ENCODE data around the gene FBXL5. TPM values are rescaled to one million over a fixed set of nuclear protein-coding genes. Genes with fewer than 3 reads are reported as not detected.

The FBXL5 gene
- total and polyA plus RNA-seq, 9 of the 15 experiments (the other 6 are each of a cell fraction or from before 2014, with no cell fraction given): 6.0 to 35.2 (median 22.1) TPM

- Histone ChIP-seq H3K4me3 (no peak overlapping the region), H3K4me1 (replicated peaks in 1 of 2; ENCODE audit: control insufficient read depth in 2 of 2, insufficient read depth in 2 of 2, low read length in 2 of 2) (no peaks in the 10 kb centered on the region), H3K9ac (ENCODE audit: insufficient read depth in 1 of 2, low read depth in 2 of 2, low read length in 2 of 2) (no peak overlapping the region), H3K36me3 (ENCODE audit: control insufficient read depth, insufficient read depth, low read length) (peaks cover 46% of the 10 kb centered on the region), H3K27me3 (ENCODE audit: control insufficient read depth in 2 of 2, insufficient read depth in 2 of 2, low read length in 2 of 2) (no peaks in the 10 kb centered on the region), H4K20me1 (replicated peaks; ENCODE audit: control insufficient read depth, insufficient read depth, low read length) (no peaks in the 10 kb centered on the region), H3K4me2 (ENCODE audit: insufficient read depth, low read length) (no peak overlapping the region), H2AFZ (ENCODE audit: low read depth, low read length) (no peak overlapping the region), H3K9me1 (ENCODE audit: control insufficient read depth, insufficient read depth, low read length) (no peaks in the 10 kb centered on the region), H3K27ac (ENCODE audit: extremely low read depth, low read depth, low read length) (no peak overlapping the region), H3K9me3 (replicated peaks; ENCODE audit: control insufficient read depth, insufficient read depth, low read depth, low read length) (no peaks in the 10 kb centered on the region; the same call in 1 of the 2 replicates), H3K79me2 (ENCODE audit: control insufficient read depth, insufficient read depth, low read length) (peaks cover 21% of the 10 kb centered on the region)
- no TSS peak for BruUV-seq (replicated peaks)
- ATAC-seq: no peak
- intact Hi-C loops (cut with micrococcal nuclease): loop anchor here (10.0 kb wide), 1 partner anchor 537 kb away; the partner anchor contains the start of gene TAPT1
- ChIA-PET CTCF (ENCODE audit: low intra/inter-chr PET ratio) (no interaction called here), POLR2A (no interaction called here)
- 82% methylated on average over 5 of the region's 5 CpGs for WGBS (ENCODE audit: insufficient coverage, low coverage, missing lambda C conversion rate)
- DNase-seq (ENCODE audit: extremely low read depth in 1 of 4, low spot score in 3 of 4): no peak
- FAIRE-seq: no peak
- TF ChIP-seq HOMEZ (CRISPR knock-in tag; IDR thresholded peaks at IDR 0.05) (no peak), MCM3 (IDR thresholded peaks at IDR 0.05) (no peak), RCOR1 (IDR thresholded peaks at IDR 0.05; ENCODE audit: borderline replicate concordance in 1 of 2, low read depth in 2 of 2, low read length in 2 of 2) (no peak), ZNF23 (CRISPR knock-in tag; IDR thresholded peaks at IDR 0.05) (no peak), SMARCC2 (IDR thresholded peaks at IDR 0.05; ENCODE audit: low read depth) (no peak), MBD1 (CRISPR knock-in tag; IDR thresholded peaks at IDR 0.05) (no peak), RNF2 (IDR thresholded peaks at IDR 0.05) (no peak), ZNF24 (IDR thresholded peaks at IDR 0.05) (no peak), PTBP1 (IDR thresholded peaks at IDR 0.05; ENCODE audit: low read depth, low read length) (no peak), RBM22 (IDR thresholded peaks at IDR 0.05; ENCODE audit: low read depth, low read length, poor library complexity, severe bottlenecking) (no peak), CEBPG (CRISPR knock-in tag; IDR thresholded peaks at IDR 0.05) (no peak), CEBPG (tag; conservative IDR thresholded peaks at IDR 0.05 in 1 of 2, IDR thresholded peaks at IDR 0.05 in 1 of 2) (no peak)
- in situ Hi-C loops (cut with MboI): no loop called here
Observed at GRCh38 chr4:15688051-15688450, 32.9 kb upstream of the FBXL5 start.
